ENCODE measurements around the gene MCC.

- TF ChIP-seq KAT7 (CRISPR knock-in tag; IDR thresholded peaks at IDR 0.05; ENCODE audit: borderline replicate concordance): no peak
- no peak for TF ChIP-seq JUN (CRISPR knock-in tag; IDR thresholded peaks at IDR 0.05)
- TF ChIP-seq AFF4 (CRISPR knock-in tag; IDR thresholded peaks at IDR 0.05; ENCODE audit: borderline replicate concordance): no peak
- TF ChIP-seq CTCF (IDR thresholded peaks at IDR 0.05): no peak
These were observed 311.0 kb downstream of the MCC start for GRCh38 chr5:113177225-113177624.
